ENCODE data around the gene OSBPL3. TPM values are rescaled to one million over a fixed set of nuclear protein-coding genes. Genes with fewer than 3 reads are reported as not detected.

Gene OSBPL3
- total and polyA plus RNA-seq, 2 donors from 2014 or later, result 8.6 to 40.5 TPM

DNA sequence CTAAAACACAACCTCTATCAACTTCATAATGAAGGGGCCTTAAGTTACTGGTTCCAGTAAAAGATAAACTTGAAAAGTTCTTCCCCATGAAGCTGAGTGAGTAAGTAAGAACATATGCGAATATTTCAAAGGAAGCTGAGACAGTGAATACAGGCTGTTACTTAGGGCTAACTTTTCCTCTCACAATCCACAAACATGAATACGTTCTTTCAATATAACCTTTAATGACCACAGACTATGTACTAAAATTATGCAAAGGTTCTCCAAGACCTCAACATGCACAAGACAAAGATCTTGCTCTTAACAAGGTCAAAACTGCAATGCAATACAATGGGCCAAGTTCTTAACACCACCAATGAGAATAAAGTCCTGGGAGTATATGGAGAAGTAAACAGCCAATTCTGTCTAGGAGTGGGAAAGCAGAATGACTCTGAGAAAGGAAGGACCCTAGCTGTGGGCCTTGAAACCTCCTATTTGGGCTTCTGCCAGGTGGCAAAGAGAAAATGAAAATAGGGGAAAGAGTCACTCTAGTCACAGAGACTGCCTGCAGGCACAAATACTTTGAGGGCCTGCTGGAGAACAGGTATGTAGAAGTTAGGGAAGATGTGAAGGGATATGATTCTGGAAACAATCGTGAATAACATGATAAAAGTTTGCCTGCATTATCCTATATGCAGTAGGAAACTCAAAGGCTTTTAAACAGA lies 43.7 kb downstream of the OSBPL3 start:
- peak overlapping the region; percentile 5 to 17 for H3K27ac ChIP-seq (ENCODE audit: low read depth in 2 of 2, low read length in 2 of 2)
- peak in 1 of 5 donors; percentile 46 for DNase-seq
- peaks cover 0 to 2% (median 0%) of the 10 kb centered on the region in 3 donors for H3K4me1 ChIP-seq (ENCODE audit: control insufficient read depth in 2 of 3, insufficient read depth in 2 of 3, low read depth in 1 of 3, low read length in 3 of 3)

DNA sequence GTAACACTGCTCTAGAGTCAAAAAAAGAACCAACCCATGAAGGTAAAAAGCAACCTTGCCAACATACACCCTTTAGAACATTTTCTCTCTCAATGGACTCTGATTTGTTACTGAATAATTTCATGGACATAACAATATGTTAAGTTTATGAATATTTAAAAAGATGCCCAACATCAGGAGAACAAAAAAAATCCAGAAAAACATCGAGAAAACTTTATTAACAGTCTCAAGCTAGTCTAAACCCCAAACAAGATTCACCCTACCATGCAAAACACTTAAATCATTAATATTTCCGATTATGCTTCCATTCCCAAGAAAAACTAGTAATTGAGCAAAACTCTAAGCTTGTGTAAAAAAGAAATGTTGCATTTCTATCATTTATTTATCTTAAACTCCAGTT lies 46.7 kb downstream of the OSBPL3 start:
- no peak for FAIRE-seq

More for the DNA sequence above, 43.7 kb downstream of the OSBPL3 start:
- Histone ChIP-seq H3K9me3 (ENCODE audit: control insufficient read depth in 2 of 3, insufficient read depth in 1 of 3, low read length in 3 of 3) (no peaks in the 10 kb centered on the region), H3K4me3 (ENCODE audit: low read length in 3 of 3) (no peak overlapping the region), H3K36me3 (ENCODE audit: control insufficient read depth in 2 of 3, insufficient read depth in 3 of 3, low read length in 3 of 3) (no peaks in the 10 kb centered on the region), H3K27me3 (ENCODE audit: control insufficient read depth, insufficient read depth, low read length) (no peaks in the 10 kb centered on the region), H3K9ac (ENCODE audit: low read length in 3 of 3) (no peak overlapping the region)
- no peak for FAIRE-seq
- intact Hi-C loops (cut with DNase I), result no loop called here
- TF ChIP-seq, protein P1, sequence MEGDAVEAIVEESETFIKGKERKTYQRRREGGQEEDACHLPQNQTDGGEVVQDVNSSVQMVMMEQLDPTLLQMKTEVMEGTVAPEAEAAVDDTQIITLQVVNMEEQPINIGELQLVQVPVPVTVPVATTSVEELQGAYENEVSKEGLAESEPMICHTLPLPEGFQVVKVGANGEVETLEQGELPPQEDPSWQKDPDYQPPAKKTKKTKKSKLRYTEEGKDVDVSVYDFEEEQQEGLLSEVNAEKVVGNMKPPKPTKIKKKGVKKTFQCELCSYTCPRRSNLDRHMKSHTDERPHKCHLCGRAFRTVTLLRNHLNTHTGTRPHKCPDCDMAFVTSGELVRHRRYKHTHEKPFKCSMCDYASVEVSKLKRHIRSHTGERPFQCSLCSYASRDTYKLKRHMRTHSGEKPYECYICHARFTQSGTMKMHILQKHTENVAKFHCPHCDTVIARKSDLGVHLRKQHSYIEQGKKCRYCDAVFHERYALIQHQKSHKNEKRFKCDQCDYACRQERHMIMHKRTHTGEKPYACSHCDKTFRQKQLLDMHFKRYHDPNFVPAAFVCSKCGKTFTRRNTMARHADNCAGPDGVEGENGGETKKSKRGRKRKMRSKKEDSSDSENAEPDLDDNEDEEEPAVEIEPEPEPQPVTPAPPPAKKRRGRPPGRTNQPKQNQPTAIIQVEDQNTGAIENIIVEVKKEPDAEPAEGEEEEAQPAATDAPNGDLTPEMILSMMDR (IDR thresholded peaks at IDR 0.05; ENCODE audit: borderline replicate concordance, extremely low read depth, insufficient read depth), result no peak

DNA sequence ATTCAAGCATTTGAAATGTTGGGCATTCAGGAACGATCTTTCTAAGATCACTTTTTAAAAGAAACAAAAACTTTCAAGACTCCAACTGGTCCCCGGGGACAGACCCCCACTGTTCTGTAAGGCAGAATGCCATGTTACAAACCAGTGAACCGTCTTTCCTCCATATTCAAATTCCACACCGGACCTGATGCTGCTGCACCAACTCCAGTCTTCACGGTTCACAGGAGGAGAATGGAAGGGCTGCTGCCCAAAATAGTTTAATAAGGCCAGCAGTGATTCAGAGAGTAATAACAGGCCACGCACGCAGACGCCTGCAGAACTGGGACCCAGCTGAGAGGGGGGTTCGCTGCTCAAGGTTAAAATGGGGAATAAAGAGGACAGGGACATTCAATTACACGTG lies 47.2 kb downstream of the OSBPL3 start:
- Histone ChIP-seq H3K27ac (ENCODE audit: low read depth in 2 of 2, low read length in 2 of 2) (peak overlapping the region in 1 of 2 donors; percentile 27), H3K9ac (ENCODE audit: low read length in 3 of 3) (peak overlapping the region in 1 of 3 donors; percentile 42), H3K27me3 (ENCODE audit: control insufficient read depth, insufficient read depth, low read length) (no peaks in the 10 kb centered on the region), H3K9me3 (ENCODE audit: control insufficient read depth in 2 of 3, insufficient read depth in 1 of 3, low read length in 3 of 3) (no peaks in the 10 kb centered on the region), H3K4me1 (ENCODE audit: control insufficient read depth in 2 of 3, insufficient read depth in 2 of 3, low read depth in 1 of 3, low read length in 3 of 3) (peaks cover 0 to 2% (median 0%) of the 10 kb centered on the region in 3 donors), H3K4me3 (ENCODE audit: low read length in 3 of 3) (no peak overlapping the region), H3K36me3 (ENCODE audit: control insufficient read depth in 2 of 3, insufficient read depth in 3 of 3, low read length in 3 of 3) (no peaks in the 10 kb centered on the region)
- intact Hi-C loops (cut with DNase I), result no loop called here
- DNase-seq, result peak in 3 of 5 donors; percentile 26 to 64 (median 40)
- TF ChIP-seq, protein P1 (IDR thresholded peaks at IDR 0.05; ENCODE audit: borderline replicate concordance, extremely low read depth, insufficient read depth), result no peak
- no peak for FAIRE-seq

More for the DNA sequence above, 46.7 kb downstream of the OSBPL3 start:
- Histone ChIP-seq H3K4me3 (ENCODE audit: low read length in 3 of 3) (no peak overlapping the region), H3K36me3 (ENCODE audit: control insufficient read depth in 2 of 3, insufficient read depth in 3 of 3, low read length in 3 of 3) (no peaks in the 10 kb centered on the region), H3K9me3 (ENCODE audit: control insufficient read depth in 2 of 3, insufficient read depth in 1 of 3, low read length in 3 of 3) (no peaks in the 10 kb centered on the region), H3K27ac (ENCODE audit: low read depth in 2 of 2, low read length in 2 of 2) (no peak overlapping the region), H3K4me1 (ENCODE audit: control insufficient read depth in 2 of 3, insufficient read depth in 2 of 3, low read depth in 1 of 3, low read length in 3 of 3) (peaks cover 0 to 2% (median 0%) of the 10 kb centered on the region in 3 donors), H3K27me3 (ENCODE audit: control insufficient read depth, insufficient read depth, low read length) (no peaks in the 10 kb centered on the region), H3K9ac (ENCODE audit: low read length in 3 of 3) (peak overlapping the region in 1 of 3 donors; percentile 28)
- TF ChIP-seq, protein P1 (IDR thresholded peaks at IDR 0.05; ENCODE audit: borderline replicate concordance, extremely low read depth, insufficient read depth), result no peak
- intact Hi-C loops (cut with DNase I), result no loop called here
- DNase-seq, result no peak

Measured in kidney (tissue), 14 donors.